ENCODE measurements around the gene POLR2L. TPM values are rescaled to one million over a fixed set of nuclear protein-coding genes. Genes with fewer than 3 reads are reported as not detected.
A peak's percentile ranks its signal among the peaks of the same experiment; 100 is the strongest.

POLR2L gene
- total RNA-seq, 6 donors from 2014 or later: 34.1 to 168 (median 102) TPM

DNA sequence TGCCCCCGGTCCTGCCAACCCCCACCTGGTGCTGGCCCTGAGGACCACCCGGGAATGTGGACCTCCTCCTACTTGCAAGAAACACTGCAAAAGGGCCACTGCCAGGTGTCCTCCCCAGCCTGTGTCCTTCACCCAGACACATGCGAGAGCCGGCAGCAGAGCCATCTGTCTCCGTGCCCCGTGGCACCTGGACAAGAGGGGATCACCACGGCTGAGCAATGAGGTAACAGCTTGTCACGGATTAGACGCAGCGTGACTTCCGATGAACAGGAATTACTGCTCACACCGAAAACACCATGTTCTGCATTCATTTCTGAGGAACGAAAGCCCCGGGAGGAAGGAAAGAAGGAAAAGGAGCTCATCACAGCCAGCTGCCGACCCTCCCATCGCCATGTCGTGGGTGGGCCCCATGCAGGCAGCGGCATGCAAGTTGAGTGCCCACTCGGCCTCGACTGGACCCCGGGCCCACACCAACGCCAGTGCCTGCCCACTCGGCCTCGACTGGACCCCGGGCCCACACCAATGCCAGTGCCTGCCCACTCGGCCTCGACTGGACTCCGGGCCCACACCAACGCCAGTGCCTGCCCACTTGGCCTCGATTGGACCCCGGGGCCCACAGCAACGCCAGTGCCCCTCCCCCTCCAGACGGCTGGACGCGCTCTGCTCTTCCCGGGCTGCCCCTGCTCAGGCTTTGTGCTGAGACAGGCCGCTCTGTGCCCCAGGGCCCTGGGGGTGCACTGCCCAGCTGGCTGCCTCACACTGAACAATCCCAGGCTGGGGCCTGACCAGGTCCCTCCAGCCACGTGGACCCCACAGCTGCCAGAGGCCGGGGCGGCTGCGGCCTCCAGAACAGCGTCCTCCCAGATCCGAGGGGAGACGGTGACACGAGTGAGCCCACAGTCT, 46.2 kb upstream of the POLR2L start:
- Histone ChIP-seq H3K9me3 (no peaks in the 10 kb centered on the region), H3K4me1 (no peaks in the 10 kb centered on the region), H3K4me3 (no peak overlapping the region), H3K27me3 (no peaks in the 10 kb centered on the region), H3K27ac (no peak overlapping the region), H3K36me3 (peaks cover 0 to 34% (median 16%) of the 10 kb centered on the region in 4 donors)
- DNase-seq: peak in 1 of 2 donors; percentile 76
- no peak for ATAC-seq (ENCODE audit: low FRiP score in 2 of 2)
- TF ChIP-seq, protein P1, sequence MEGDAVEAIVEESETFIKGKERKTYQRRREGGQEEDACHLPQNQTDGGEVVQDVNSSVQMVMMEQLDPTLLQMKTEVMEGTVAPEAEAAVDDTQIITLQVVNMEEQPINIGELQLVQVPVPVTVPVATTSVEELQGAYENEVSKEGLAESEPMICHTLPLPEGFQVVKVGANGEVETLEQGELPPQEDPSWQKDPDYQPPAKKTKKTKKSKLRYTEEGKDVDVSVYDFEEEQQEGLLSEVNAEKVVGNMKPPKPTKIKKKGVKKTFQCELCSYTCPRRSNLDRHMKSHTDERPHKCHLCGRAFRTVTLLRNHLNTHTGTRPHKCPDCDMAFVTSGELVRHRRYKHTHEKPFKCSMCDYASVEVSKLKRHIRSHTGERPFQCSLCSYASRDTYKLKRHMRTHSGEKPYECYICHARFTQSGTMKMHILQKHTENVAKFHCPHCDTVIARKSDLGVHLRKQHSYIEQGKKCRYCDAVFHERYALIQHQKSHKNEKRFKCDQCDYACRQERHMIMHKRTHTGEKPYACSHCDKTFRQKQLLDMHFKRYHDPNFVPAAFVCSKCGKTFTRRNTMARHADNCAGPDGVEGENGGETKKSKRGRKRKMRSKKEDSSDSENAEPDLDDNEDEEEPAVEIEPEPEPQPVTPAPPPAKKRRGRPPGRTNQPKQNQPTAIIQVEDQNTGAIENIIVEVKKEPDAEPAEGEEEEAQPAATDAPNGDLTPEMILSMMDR (IDR thresholded peaks at IDR 0.05): no peak
- TF ChIP-seq POLR2AphosphoS5 (IDR thresholded peaks at IDR 0.05) (no peak), POLR2A (IDR thresholded peaks at IDR 0.05) (no peak), EP300 (IDR thresholded peaks at IDR 0.05) (no peak)
- WGBS, 2 donors: 92 to 96% methylated on average over 39 to 41 of the region's 45 CpGs

GRCh38 chr11:887589-887988, 45.3 kb upstream of the POLR2L start:
- Histone ChIP-seq H3K27ac (no peak overlapping the region), H3K4me1 (no peaks in the 10 kb centered on the region), H3K4me3 (no peak overlapping the region), H3K27me3 (no peaks in the 10 kb centered on the region), H3K9me3 (no peaks in the 10 kb centered on the region), H3K36me3 (peaks cover 0 to 42% (median 20%) of the 10 kb centered on the region in 4 donors)
- ATAC-seq (ENCODE audit: low FRiP score in 2 of 2) (no peak), DNase-seq (peak in 1 of 2 donors; percentile 53)
- whole genome bisulfite sequencing, 2 donors: 90 to 99% methylated on average over 2 to 13 of the region's 14 CpGs
- TF ChIP-seq EP300 (IDR thresholded peaks at IDR 0.05) (no peak), POLR2A (IDR thresholded peaks at IDR 0.05) (no peak), POLR2AphosphoS5 (IDR thresholded peaks at IDR 0.05) (no peak)
- TF ChIP-seq, protein P1 (IDR thresholded peaks at IDR 0.05): no peak

- H3K27ac ChIP-seq: no peak overlapping the region
- H3K4me1 ChIP-seq: no peaks in the 10 kb centered on the region
- H3K36me3 ChIP-seq: peaks cover 0 to 45% (median 21%) of the 10 kb centered on the region in 4 donors
- ATAC-seq (ENCODE audit: low FRiP score in 2 of 2) (no peak), DNase-seq (peak in 1 of 2 donors; percentile 50)
- WGBS, 2 donors: 95 to 96% methylated on average over 17 of the region's 17 CpGs
- TF ChIP-seq POLR2A (IDR thresholded peaks at IDR 0.05) (no peak), POLR2AphosphoS5 (IDR thresholded peaks at IDR 0.05) (no peak), EP300 (IDR thresholded peaks at IDR 0.05) (no peak)
- TF ChIP-seq, protein P1 (IDR thresholded peaks at IDR 0.05): no peak
- H3K9me3 ChIP-seq: no peaks in the 10 kb centered on the region
- no peaks in the 10 kb centered on the region for H3K27me3 ChIP-seq
- H3K4me3 ChIP-seq: no peak overlapping the region
Observed at GRCh38 chr11:886568-886967, 44.2 kb upstream of the POLR2L start.

DNA sequence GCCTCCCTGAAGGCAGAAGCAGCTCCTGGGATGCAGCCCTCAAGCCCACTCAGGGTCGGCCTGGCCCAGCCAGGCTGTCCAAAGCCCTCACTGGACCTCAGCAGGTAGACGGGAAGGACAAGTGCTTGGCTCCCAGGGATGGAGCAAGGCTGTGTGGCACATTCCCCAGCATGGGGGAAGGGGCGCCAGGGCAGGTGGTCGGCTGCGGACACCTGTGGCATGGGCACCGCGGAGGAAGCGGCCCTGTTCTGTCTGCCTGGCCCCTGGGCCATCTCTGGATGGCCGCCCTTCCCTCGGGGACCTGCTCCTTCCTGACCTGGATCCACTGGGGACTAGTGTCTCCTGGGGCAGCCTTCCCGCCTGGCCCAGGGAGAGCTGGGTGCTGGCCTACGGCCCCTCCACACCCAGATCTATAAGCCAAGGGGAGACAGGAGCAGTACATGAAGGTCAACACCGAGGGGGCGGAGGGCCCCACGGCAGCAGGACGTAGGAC, 42.3 kb upstream of the POLR2L start:
- no peak for TF ChIP-seq EP300 (IDR thresholded peaks at IDR 0.05)
- no peak for TF ChIP-seq POLR2A (IDR thresholded peaks at IDR 0.05)
- TF ChIP-seq POLR2AphosphoS5 (IDR thresholded peaks at IDR 0.05): no peak
- TF ChIP-seq, protein P1 (IDR thresholded peaks at IDR 0.05): no peak
- Histone ChIP-seq H3K9me3 (no peaks in the 10 kb centered on the region), H3K27ac (no peak overlapping the region), H3K36me3 (peaks cover 0 to 56% (median 25%) of the 10 kb centered on the region in 4 donors), H3K4me3 (no peak overlapping the region), H3K4me1 (no peaks in the 10 kb centered on the region), H3K27me3 (no peaks in the 10 kb centered on the region)
- DNase-seq: peak in 1 of 2 donors; percentile 77
- WGBS, 2 donors: 88 to 89% methylated on average over 11 to 16 of the region's 16 CpGs
- no peak for ATAC-seq (ENCODE audit: low FRiP score in 2 of 2)
